AG10803 (cell line): ENCODE data around the gene CACNA1C.
"Not testable (repeated sequence)": the region's sequence is repeated elsewhere in the genome, so short reads cannot be mapped to it uniquely, and the experiment has no call there.

Source experiments
- DNase-seq: peaks from one replicate; pipeline ENCODE4 v3.0.0; 2010; ENCODE audit warnings: low read depth
- H3K4me3 ChIP-seq: 2 replicates; pipeline ENCODE4 v1.5.1; 2011; ENCODE audit warnings: mild to moderate bottlenecking, low read length, control low read depth
- TF ChIP-seq, protein P1 (sequence below): conservative IDR thresholded peaks from 2 replicates; pipeline ENCODE4 v1.5.1; 2011; ENCODE audit warnings: mild to moderate bottlenecking, low read length, control low read depth, inconsistent platforms

Gene CACNA1C

GRCh38 chr12:2488596-2488995, 435.8 kb downstream of the CACNA1C start:
- no peak for DNase-seq
- no peak overlapping the region for H3K4me3 ChIP-seq
- TF ChIP-seq, protein P1, sequence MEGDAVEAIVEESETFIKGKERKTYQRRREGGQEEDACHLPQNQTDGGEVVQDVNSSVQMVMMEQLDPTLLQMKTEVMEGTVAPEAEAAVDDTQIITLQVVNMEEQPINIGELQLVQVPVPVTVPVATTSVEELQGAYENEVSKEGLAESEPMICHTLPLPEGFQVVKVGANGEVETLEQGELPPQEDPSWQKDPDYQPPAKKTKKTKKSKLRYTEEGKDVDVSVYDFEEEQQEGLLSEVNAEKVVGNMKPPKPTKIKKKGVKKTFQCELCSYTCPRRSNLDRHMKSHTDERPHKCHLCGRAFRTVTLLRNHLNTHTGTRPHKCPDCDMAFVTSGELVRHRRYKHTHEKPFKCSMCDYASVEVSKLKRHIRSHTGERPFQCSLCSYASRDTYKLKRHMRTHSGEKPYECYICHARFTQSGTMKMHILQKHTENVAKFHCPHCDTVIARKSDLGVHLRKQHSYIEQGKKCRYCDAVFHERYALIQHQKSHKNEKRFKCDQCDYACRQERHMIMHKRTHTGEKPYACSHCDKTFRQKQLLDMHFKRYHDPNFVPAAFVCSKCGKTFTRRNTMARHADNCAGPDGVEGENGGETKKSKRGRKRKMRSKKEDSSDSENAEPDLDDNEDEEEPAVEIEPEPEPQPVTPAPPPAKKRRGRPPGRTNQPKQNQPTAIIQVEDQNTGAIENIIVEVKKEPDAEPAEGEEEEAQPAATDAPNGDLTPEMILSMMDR: no peak

DNA sequence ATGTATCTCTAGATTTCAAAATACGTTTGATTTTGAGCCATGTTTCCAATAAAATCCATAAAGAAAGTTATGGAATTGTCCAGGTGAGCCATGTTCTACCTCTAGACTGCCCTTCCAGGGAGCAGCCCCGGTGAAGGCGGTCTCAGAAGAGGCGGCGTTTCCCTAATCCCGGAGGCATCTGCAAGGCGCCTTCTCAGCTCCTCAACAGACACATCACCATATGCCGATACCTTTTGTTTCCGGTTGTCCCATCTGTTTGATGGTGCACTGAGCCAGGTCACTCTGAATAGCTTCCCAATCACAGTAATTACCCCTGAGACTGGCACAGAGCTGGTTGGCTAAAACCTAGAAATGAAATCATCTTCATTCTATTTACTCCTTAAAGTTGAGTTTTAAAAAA, 436.5 kb downstream of the CACNA1C start:
- TF ChIP-seq, protein P1: no peak
- no peak for DNase-seq

DNA sequence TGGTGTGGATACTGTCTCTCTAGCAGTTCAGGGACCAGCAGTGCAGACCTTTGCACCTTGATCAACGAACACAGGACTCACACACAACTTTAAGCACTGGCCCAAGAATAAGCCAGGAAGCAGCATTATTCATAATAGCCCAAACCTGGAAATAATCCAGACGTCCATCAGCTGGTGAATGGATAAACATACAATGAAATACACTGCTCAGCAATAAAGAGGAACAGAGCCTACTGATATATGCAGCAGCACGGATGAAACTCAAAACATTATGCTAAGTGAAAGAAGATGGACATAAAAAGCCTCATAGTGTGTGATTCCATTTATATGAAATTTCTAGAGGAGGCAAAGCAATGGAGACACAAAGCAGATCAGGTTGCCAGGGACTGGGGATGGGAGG, 438.0 kb downstream of the CACNA1C start:
- DNase-seq: no peak
- TF ChIP-seq, protein P1: no peak
- no peak overlapping the region for H3K4me3 ChIP-seq

More for the DNA sequence above, 436.5 kb downstream of the CACNA1C start:
- no peak overlapping the region for H3K4me3 ChIP-seq

DNA sequence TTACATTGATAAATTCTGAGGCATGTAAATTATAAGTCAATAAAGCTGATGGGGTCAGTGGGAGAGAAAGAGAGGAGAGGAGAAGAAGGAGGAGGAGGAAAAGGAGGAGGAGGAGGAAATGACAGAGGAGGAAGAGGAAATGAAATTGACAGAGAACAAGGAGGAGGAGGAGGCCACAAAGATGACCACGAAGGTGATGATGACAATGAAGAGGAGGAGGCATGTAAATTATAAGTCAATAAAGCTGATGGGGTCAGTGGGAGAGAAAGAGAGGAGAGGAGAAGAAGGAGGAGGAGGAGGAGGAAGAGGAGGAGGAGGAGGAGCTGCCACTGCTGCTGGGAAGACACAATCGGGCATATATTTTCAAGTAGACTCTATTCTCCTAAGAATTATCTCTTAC, 438.6 kb downstream of the CACNA1C start:
- H3K4me3 ChIP-seq, DNase-seq: not testable (repeated sequence)

- TF ChIP-seq, protein P1: no peak
- DNase-seq: no peak
- H3K4me3 ChIP-seq: no peak overlapping the region
These were observed 439.4 kb downstream of the CACNA1C start for GRCh38 chr12:2492236-2492635.

DNA sequence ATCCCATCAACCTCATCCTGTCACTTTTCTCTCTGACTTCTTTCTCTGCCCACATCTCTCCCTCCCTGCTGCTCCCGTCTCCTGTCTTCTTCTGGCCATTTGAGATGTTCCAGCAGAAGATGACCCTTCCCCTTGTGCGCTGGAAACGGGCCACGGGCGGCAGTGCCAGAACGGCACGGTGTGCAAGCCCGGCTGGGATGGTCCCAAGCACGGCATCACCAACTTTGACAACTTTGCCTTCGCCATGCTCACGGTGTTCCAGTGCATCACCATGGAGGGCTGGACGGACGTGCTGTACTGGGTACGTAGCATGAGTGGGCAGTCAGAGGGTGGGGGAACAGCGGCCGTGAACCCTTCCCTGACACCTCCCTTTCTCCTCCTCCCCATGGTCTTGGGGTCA, 440.3 kb downstream of the CACNA1C start:
- TF ChIP-seq, protein P1: no peak
- no peak for DNase-seq
- no peak overlapping the region for H3K4me3 ChIP-seq

GRCh38 chr12:2494486-2495192, 441.9 kb downstream of the CACNA1C start:
- TF ChIP-seq, protein P1: no peak
- DNase-seq: no peak
- H3K4me3 ChIP-seq: no peak overlapping the region
